GM12892 (cell line): ENCODE data around the gene G3BP2.

Experiments
- POLR2A ChIP-seq: IDR thresholded peaks from 2 replicates; pipeline ENCODE4 v1.6.1; 2011; ENCODE audit warnings: low read depth, low read length, control low read depth
- POLR2AphosphoS5 ChIP-seq: IDR thresholded peaks from 2 replicates; pipeline ENCODE4 v1.6.1; 2011; ENCODE audit warnings: low read depth, low read length, control low read depth
- TAF1 ChIP-seq: IDR thresholded peaks from 2 replicates; pipeline ENCODE4 v1.6.1; 2011; ENCODE audit warnings: low read depth, mild to moderate bottlenecking, control low read depth, low read length, borderline replicate concordance

DNA sequence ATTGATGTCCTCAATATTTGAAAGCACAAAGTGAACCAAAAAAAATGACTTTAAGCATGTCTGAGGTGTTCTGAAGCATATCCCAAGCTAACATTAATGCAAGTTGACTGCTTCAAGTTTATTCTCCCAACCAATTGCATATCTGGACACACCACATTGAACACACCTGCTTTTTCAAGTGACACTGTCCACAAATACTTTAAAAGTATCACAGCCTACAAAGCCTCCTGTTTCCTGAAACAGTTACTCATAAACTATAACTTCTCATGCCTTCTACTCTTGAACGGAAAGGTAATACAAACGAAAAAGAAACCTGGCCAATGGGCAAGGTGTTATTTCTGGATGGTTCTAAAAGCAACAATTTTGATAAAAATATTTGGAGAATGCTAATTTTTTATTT, 44.0 kb downstream of the G3BP2 start:
- TF ChIP-seq POLR2A (no peak), POLR2AphosphoS5 (no peak), TAF1 (no peak)
